SU-DHL-6 (cell line): Measurements from ENCODE around the gene TLN1.

Source experiments
- H2AFZ ChIP-seq: fragments of 200-600 bp; sonication (generic); 2 replicates; pipeline ENCODE4 v1.6.1; 2014; ENCODE audit warnings: low read depth, mild to moderate bottlenecking, moderate library complexity, mixed read lengths, antibody characterized with exemption, low read length; ENCODE audit not compliant: severe bottlenecking
- H3F3A ChIP-seq: fragments of 200-600 bp; shearing (Covaris generic); 2 replicates; pipeline ENCODE4 v1.6.0; 2016; ENCODE audit warnings: antibody characterized with exemption, mild to moderate bottlenecking; ENCODE audit not compliant: insufficient read depth
- H3K27ac ChIP-seq: fragments of 200-600 bp; sonication (generic); 2 replicates; pipeline ENCODE4 v1.5.1; 2016; ENCODE audit warnings: low read depth, mild to moderate bottlenecking, low read length, moderate library complexity, mixed read lengths
- H3K27me3 ChIP-seq: fragments of 200-600 bp; sonication (generic), shearing (Covaris generic); 2 replicates; pipeline ENCODE4 v1.6.0; 2014; ENCODE audit warnings: mild to moderate bottlenecking, low read length
- H3K36me3 ChIP-seq: fragments of 200-600 bp; sonication (generic); 2 replicates; pipeline ENCODE4 v1.6.1; 2014; ENCODE audit warnings: mild to moderate bottlenecking, low read length, mixed read lengths
- H3K4me2 ChIP-seq: fragments of 300-600, 200-600 bp; shearing (Covaris generic), sonication (generic); 2 replicates; pipeline ENCODE4 v1.6.0; 2014; ENCODE audit warnings: low read length, low read depth, mild to moderate bottlenecking; ENCODE audit not compliant: poor library complexity, severe bottlenecking
- H3K4me3 ChIP-seq: fragments of 200-600 bp; sonication (generic); 2 replicates; pipeline ENCODE4 v1.5.1; 2014; ENCODE audit warnings: antibody characterized with exemption, low read length, mild to moderate bottlenecking, mixed read lengths; ENCODE audit not compliant: insufficient read depth, poor library complexity, severe bottlenecking
- H3K79me2 ChIP-seq: fragments of 200-600 bp; sonication (generic); 2 replicates; pipeline ENCODE4 v1.6.1; 2014; ENCODE audit warnings: mild to moderate bottlenecking, low read length, moderate library complexity; ENCODE audit not compliant: insufficient read depth
- H3K9ac ChIP-seq: fragments of 200-600 bp; sonication (generic); 2 replicates; pipeline ENCODE4 v1.7.0; 2014; ENCODE audit warnings: mild to moderate bottlenecking, low read length
- H3K9me2 ChIP-seq: fragments of 200-600 bp; sonication (generic); replicated peaks from 2 replicates; pipeline ENCODE4 v1.6.1; 2014; ENCODE audit warnings: low read length; ENCODE audit not compliant: insufficient read depth
- H3K9me3 ChIP-seq: fragments of 200-600 bp; sonication (generic); 2 replicates; pipeline ENCODE4 v1.6.1; 2014; ENCODE audit warnings: low read length, mixed read lengths; ENCODE audit not compliant: insufficient read depth
- H4K20me1 ChIP-seq: fragments of 200-600 bp; sonication (generic); 2 replicates; pipeline ENCODE4 v1.6.1; 2014; ENCODE audit warnings: low read depth, mild to moderate bottlenecking, antibody characterized with exemption, low read length, moderate library complexity, mixed read lengths
- EZH2phosphoT487 ChIP-seq: fragments of 200-600 bp; sonication (generic), shearing (Covaris generic); conservative IDR thresholded peaks from 2 replicates; pipeline ENCODE4 v1.6.1; 2018; ENCODE audit warnings: mild to moderate bottlenecking, antibody characterized with exemption, low read length, moderate library complexity, mixed read lengths
- TF ChIP-seq, protein P1 (sequence below): fragments of 200-600 bp; sonication (generic); IDR thresholded peaks from one replicate; pipeline ENCODE4 v1.5.1; 2017; ENCODE audit warnings: antibody characterized with exemption, mild to moderate bottlenecking, low read length, moderate library complexity; ENCODE audit not compliant: insufficient read depth, poor library complexity, severe bottlenecking

Gene TLN1

DNA sequence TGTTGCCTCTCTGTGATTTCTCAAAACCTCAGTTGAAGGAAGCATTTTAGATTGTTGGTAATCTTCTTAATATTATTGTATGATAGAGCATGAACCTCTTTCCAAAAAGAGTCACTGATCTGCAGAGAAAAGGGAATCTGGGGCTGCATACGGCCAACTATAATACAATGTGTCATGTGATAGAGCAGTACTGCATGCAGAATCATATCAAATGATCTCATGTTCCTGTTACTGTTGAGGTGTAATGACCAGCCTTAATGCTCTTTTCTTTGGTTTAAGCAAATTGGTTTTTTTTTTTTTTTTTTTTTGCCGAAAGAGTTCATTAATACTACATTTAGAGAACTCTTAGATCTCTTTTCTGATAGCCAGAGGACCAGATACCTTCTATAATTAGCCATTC, 35.0 kb upstream of the TLN1 start:
- Histone ChIP-seq H3K36me3 (no peaks in the 10 kb centered on the region), H3K27me3 (no peaks in the 10 kb centered on the region), H3K27ac (no peak overlapping the region), H4K20me1 (no peaks in the 10 kb centered on the region), H3K9me3 (no peaks in the 10 kb centered on the region), H3K4me3 (no peak overlapping the region), H3K4me2 (no peak overlapping the region), H2AFZ (no peak overlapping the region), H3K79me2 (no peaks in the 10 kb centered on the region), H3K9me2 (no peaks in the 10 kb centered on the region), H3F3A (peaks cover 5% of the 10 kb centered on the region; the same call in 1 of the 2 replicates), H3K9ac (no peak overlapping the region)
- TF ChIP-seq, protein P1, sequence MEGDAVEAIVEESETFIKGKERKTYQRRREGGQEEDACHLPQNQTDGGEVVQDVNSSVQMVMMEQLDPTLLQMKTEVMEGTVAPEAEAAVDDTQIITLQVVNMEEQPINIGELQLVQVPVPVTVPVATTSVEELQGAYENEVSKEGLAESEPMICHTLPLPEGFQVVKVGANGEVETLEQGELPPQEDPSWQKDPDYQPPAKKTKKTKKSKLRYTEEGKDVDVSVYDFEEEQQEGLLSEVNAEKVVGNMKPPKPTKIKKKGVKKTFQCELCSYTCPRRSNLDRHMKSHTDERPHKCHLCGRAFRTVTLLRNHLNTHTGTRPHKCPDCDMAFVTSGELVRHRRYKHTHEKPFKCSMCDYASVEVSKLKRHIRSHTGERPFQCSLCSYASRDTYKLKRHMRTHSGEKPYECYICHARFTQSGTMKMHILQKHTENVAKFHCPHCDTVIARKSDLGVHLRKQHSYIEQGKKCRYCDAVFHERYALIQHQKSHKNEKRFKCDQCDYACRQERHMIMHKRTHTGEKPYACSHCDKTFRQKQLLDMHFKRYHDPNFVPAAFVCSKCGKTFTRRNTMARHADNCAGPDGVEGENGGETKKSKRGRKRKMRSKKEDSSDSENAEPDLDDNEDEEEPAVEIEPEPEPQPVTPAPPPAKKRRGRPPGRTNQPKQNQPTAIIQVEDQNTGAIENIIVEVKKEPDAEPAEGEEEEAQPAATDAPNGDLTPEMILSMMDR = no peak
- TF ChIP-seq EZH2phosphoT487 = no peak

DNA sequence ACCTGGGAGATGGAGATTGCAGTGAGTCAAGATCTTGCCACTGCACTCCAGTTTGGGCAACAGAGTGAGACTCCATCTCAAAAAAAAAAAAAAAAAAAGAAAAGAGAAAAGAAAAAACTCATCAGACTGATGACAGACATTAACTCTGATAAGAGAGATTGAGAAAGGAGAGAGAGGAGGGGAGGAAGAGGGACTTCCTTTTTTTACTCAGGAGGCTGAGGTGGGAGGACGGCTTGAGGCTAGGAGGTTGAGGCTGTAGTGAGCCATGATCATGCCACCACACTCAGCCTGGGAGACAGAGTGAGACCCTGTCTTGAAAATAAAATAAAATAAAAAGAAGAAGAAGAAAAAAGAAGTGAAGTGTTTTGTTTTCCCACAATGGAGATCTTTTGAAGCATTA, 31.8 kb upstream of the TLN1 start:
- Histone ChIP-seq H3K79me2 (no peaks in the 10 kb centered on the region), H3K4me3 (no peak overlapping the region), H4K20me1 (no peaks in the 10 kb centered on the region), H3K36me3 (no peaks in the 10 kb centered on the region), H3K27ac (no peak overlapping the region), H3K9me3 (no peaks in the 10 kb centered on the region), H3F3A (peaks cover 5% of the 10 kb centered on the region; the same call in 1 of the 2 replicates), H3K9ac (no peak overlapping the region), H3K4me2 (no peak overlapping the region), H3K27me3 (no peaks in the 10 kb centered on the region), H2AFZ (no peak overlapping the region), H3K9me2 (no peaks in the 10 kb centered on the region)
- TF ChIP-seq, protein P1 = no peak
- TF ChIP-seq EZH2phosphoT487 = no peak

DNA sequence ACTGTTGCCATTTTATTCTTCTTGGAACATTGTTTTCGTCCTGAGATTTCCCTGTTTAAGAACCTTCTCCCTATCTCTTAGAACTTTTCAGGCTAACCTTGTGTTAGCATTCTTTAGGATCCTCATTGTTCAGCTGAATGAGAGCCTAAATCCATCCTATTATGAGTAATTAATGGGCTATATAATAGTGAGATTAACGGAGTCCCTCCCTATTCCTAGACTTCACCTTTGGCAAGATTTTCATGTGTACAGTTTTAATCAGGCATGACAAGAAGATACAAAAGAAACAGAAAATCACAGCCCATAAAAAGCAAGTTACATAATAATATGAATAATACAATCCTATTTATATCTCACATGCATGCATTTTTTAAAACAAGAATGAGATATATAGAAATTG, 31.2 kb upstream of the TLN1 start:
- H3F3A ChIP-seq = peaks cover 11% of the 10 kb centered on the region
- no peaks in the 10 kb centered on the region for H3K79me2 ChIP-seq

More for the DNA sequence above, 31.2 kb upstream of the TLN1 start:
- H3K9me2 ChIP-seq = no peaks in the 10 kb centered on the region
- no peaks in the 10 kb centered on the region for H3K27me3 ChIP-seq
- H3K4me3 ChIP-seq = no peak overlapping the region
- H3K9me3 ChIP-seq = no peaks in the 10 kb centered on the region
- no peak overlapping the region for H3K27ac ChIP-seq
- no peak overlapping the region for H3K9ac ChIP-seq
- TF ChIP-seq, protein P1 = no peak
- no peak for TF ChIP-seq EZH2phosphoT487
- no peaks in the 10 kb centered on the region for H4K20me1 ChIP-seq
- no peak overlapping the region for H2AFZ ChIP-seq
- H3K4me2 ChIP-seq = no peak overlapping the region
- H3K36me3 ChIP-seq = no peaks in the 10 kb centered on the region
